ENCODE data around the gene KRT4. TPM values are rescaled to one million over a fixed set of nuclear protein-coding genes. Genes with fewer than 3 reads are reported as not detected.

Gene KRT4
- total RNA-seq, 2 experiments from 2014 or later = not detected

DNA sequence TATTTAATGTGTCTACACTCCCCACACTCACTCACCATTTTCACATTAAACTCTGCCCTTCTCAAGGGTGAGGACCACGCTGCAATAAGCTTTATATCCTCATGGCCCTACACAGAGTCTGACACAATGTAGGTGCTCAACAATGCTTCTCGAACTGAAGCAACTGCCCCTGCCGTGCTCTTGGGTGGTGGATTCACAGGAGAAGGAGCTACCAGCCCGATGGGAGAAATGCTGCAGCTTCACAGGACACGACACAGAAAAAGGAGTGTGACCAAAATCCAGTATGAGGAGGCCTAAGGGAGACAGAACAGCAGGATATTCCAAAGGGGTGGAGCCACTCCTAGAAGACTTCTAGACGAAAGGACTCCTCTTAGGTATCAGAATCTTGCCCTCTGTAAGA is 11.5 kb downstream of the KRT4 start:
- POLR2A ChIA-PET = interaction anchor here (1.0 kb wide), 1 partner anchor 37 kb away, joined by 3 read pairs; no protein-coding TSS in a partner anchor
- H3K4me2 ChIP-seq (ENCODE audit: low read length) = no peak overlapping the region
- no peaks in the 10 kb centered on the region for H3K36me3 ChIP-seq (ENCODE audit: insufficient read depth, low read length)
- H3K4me3 ChIP-seq (ENCODE audit: low read depth, low read length, poor library complexity, severe bottlenecking) = no peak overlapping the region
- H3K27ac ChIP-seq (ENCODE audit: low read depth, low read length, poor library complexity, severe bottlenecking) = no peak overlapping the region
- H3K4me1 ChIP-seq (ENCODE audit: insufficient read depth, low read length, poor library complexity, severe bottlenecking) = no peaks in the 10 kb centered on the region
- H4K20me1 ChIP-seq (ENCODE audit: insufficient read depth, low read length) = no peaks in the 10 kb centered on the region
- no peak for DNase-seq (ENCODE audit: low spot score)
- no peaks in the 10 kb centered on the region for H3K9me2 ChIP-seq (ENCODE audit: insufficient read depth, low read length)
- BruUV-seq (replicated peaks) = no TSS peak
- no peak overlapping the region for H2AFZ ChIP-seq (ENCODE audit: low read length)
- H3K9me3 ChIP-seq (ENCODE audit: low read length) = no peaks in the 10 kb centered on the region
- no peak for TF ChIP-seq CTCF (conservative IDR thresholded peaks at IDR 0.05; ENCODE audit: low read length)
- TF ChIP-seq EZH2phosphoT487 (IDR thresholded peaks at IDR 0.05; ENCODE audit: borderline replicate concordance, low read depth, low read length) = no peak
- intact Hi-C loops (cut with micrococcal nuclease; ENCODE audit: unreplicated experiment) = no loop called here
- CTCF ChIA-PET (ENCODE audit: unreplicated experiment) = no interaction called here
- no peaks in the 10 kb centered on the region for H3K79me2 ChIP-seq (ENCODE audit: insufficient read depth, low read depth, low read length)

DNA sequence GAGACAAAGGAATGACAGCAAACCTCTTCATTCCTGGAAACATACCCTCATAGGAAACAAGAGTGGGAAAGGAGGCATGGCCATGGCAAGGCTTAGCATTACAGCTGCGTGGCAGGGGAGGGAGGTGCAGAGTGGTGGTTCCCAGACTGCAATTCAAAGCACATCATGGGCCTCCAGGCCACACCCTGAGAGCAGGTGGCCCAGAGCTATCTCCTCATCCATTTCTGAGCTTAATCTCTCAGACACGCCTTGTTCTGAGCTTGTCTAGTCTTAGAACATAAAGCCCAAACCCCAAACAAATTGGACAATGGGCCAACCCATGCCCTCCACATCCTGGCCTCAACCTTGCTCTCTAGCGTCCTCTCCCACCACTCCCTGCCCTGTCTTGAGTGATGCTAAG is 12.1 kb downstream of the KRT4 start:
- no peak for DNase-seq (ENCODE audit: low spot score)
- Histone ChIP-seq H3K4me2 (ENCODE audit: low read length) (no peak overlapping the region), H3K27ac (ENCODE audit: low read depth, low read length, poor library complexity, severe bottlenecking) (no peak overlapping the region), H3K9me3 (ENCODE audit: low read length) (no peaks in the 10 kb centered on the region), H2AFZ (ENCODE audit: low read length) (no peak overlapping the region), H3K4me3 (ENCODE audit: low read depth, low read length, poor library complexity, severe bottlenecking) (no peak overlapping the region), H3K4me1 (ENCODE audit: insufficient read depth, low read length, poor library complexity, severe bottlenecking) (no peaks in the 10 kb centered on the region), H3K36me3 (ENCODE audit: insufficient read depth, low read length) (no peaks in the 10 kb centered on the region), H3K79me2 (ENCODE audit: insufficient read depth, low read depth, low read length) (no peaks in the 10 kb centered on the region), H4K20me1 (ENCODE audit: insufficient read depth, low read length) (no peaks in the 10 kb centered on the region), H3K9me2 (ENCODE audit: insufficient read depth, low read length) (no peaks in the 10 kb centered on the region)
- TF ChIP-seq CTCF (conservative IDR thresholded peaks at IDR 0.05; ENCODE audit: low read length) (no peak), EZH2phosphoT487 (IDR thresholded peaks at IDR 0.05; ENCODE audit: borderline replicate concordance, low read depth, low read length) (no peak)
- POLR2A ChIA-PET = interaction anchor here (0.6 kb wide), 1 partner anchor 16 kb away, joined by 3 read pairs; no protein-coding TSS in a partner anchor
- no TSS peak for BruUV-seq (replicated peaks)
- CTCF ChIA-PET (ENCODE audit: unreplicated experiment) = interaction anchor here (0.6 kb wide), 1 partner anchor 128 kb away, joined by 3 read pairs; no protein-coding TSS in a partner anchor
- intact Hi-C loops (cut with micrococcal nuclease; ENCODE audit: unreplicated experiment) = no loop called here

DNA sequence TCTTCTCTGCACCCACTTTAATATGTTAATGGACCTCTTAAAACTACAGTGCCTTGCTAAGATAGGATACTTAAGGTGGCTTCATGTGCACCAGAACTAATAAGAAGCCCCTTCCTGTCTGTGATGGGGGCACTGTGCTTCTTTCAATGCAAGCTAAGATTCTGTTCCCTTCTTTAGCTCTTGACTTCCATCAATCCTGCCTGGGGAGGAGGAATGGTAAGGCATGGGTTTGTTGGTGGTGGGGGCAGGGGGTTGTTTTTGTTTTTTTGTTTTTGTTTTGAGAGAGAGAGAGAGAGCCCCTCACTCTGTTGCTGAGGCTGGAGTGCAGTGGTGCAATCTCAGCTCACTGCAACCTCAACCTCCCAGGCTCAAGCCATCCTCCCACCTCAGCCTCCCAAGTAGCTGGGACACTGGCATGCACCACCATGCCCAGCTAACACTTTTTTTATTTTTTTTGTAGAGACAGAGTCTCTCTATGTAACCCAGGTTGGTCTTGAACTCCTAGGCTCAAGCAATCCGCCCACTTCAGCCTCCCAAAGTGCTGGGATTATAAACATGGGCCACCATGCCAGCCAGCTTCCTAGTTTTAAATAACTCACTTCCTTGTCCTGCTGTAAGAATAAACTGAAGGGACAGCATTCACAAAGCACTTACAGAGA is 13.5 kb downstream of the KRT4 start:
- Histone ChIP-seq H3K79me2 (ENCODE audit: insufficient read depth, low read depth, low read length) (no peaks in the 10 kb centered on the region), H3K36me3 (ENCODE audit: insufficient read depth, low read length) (no peaks in the 10 kb centered on the region), H3K27ac (ENCODE audit: low read depth, low read length, poor library complexity, severe bottlenecking) (no peak overlapping the region), H3K9me3 (ENCODE audit: low read length) (no peaks in the 10 kb centered on the region), H3K4me3 (ENCODE audit: low read depth, low read length, poor library complexity, severe bottlenecking) (no peak overlapping the region), H4K20me1 (ENCODE audit: insufficient read depth, low read length) (no peaks in the 10 kb centered on the region), H2AFZ (ENCODE audit: low read length) (no peak overlapping the region), H3K9me2 (ENCODE audit: insufficient read depth, low read length) (no peaks in the 10 kb centered on the region), H3K4me2 (ENCODE audit: low read length) (no peak overlapping the region), H3K4me1 (ENCODE audit: insufficient read depth, low read length, poor library complexity, severe bottlenecking) (no peaks in the 10 kb centered on the region)
- intact Hi-C loops (cut with micrococcal nuclease; ENCODE audit: unreplicated experiment) = no loop called here
- TF ChIP-seq CTCF (conservative IDR thresholded peaks at IDR 0.05; ENCODE audit: low read length) (no peak), EZH2phosphoT487 (IDR thresholded peaks at IDR 0.05; ENCODE audit: borderline replicate concordance, low read depth, low read length) (no peak)
- ChIA-PET CTCF (ENCODE audit: unreplicated experiment) (no interaction called here), POLR2A (interaction anchor here (0.5 kb wide), 1 partner anchor 238 kb away, joined by 5 read pairs; no protein-coding TSS in a partner anchor)
- DNase-seq (ENCODE audit: low spot score) = no peak
- no TSS peak for BruUV-seq (replicated peaks)
